Transverse colon (tissue), 3 donors: ENCODE data around the gene SLC8A3.

Experiments used
- CTCF ChIP-seq, 5 experiments: fragments of 200-600 bp in 3 of 5; fragments of 450-650 bp in 2 of 5; sonication (generic) in 3 of 5; IDR thresholded peaks; 1 replicate in 2 of 5; 2 replicates in 3 of 5; pipeline ENCODE4 v1.5.1; 2016 to 2017; ENCODE audit warnings: antibody characterized with exemption in 5 of 5, inconsistent platforms in 3 of 5, mild to moderate bottlenecking in 2 of 5, moderate library complexity in 1 of 5
- EP300 ChIP-seq: sonication (generic); formaldehyde crosslinking; IDR thresholded peaks from one replicate; pipeline ENCODE4 v1.6.1; 2017; ENCODE audit warnings: antibody characterized with exemption, low read depth
- POLR2A ChIP-seq: fragments of 450-650 bp; IDR thresholded peaks from one replicate; pipeline ENCODE4 v1.6.1; 2016; ENCODE audit warnings: antibody characterized with exemption, mild to moderate bottlenecking, moderate library complexity

GRCh38 chr14:70094631-70095030 lies 94.1 kb downstream of the SLC8A3 start:
- no peak for TF ChIP-seq POLR2A
- no peak for TF ChIP-seq CTCF (IDR thresholded peaks at IDR 0.05)
- TF ChIP-seq EP300 = no peak
